Germinal center (tissue), 1 donor: Measurements from ENCODE around the gene PRKCB.
A peak's percentile ranks its signal among the peaks of the same experiment; 100 is the strongest.

Source experiments
- DNase-seq: peaks from one replicate; pipeline ENCODE4 v3.0.0; 2012; ENCODE audit warnings: mixed read lengths, low spot score

The PRKCB gene

GRCh38 chr16:23943604-23944003, 107.8 kb downstream of the PRKCB start:
- no peak for DNase-seq

DNA sequence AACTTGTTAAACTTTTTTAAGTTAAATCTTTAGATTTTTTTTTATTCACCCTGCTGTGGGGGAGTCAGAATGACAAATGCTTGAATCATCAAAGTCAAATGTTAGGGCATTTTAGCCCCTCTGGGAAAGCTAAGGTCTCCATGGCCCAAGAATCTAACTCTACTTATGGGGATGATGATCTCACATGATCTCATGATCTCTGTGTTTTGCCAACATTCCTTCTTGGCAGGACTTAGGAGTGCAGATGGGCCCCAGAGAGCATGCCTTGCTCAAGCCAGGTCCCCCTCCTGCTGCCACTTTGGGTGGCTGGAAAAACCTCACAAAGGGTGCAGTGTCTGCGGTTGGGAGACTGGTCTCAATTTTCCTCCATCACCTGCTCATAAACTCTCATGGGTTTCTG, 108.6 kb downstream of the PRKCB start:
- no peak for DNase-seq

GRCh38 chr16:23945243-23945642, 109.5 kb downstream of the PRKCB start:
- no peak for DNase-seq

GRCh38 chr16:23947838-23948237, 112.1 kb downstream of the PRKCB start:
- DNase-seq, result no peak

- no peak for DNase-seq
Measured at GRCh38 chr16:23948949-23949411, 113.2 kb downstream of the PRKCB start.

DNA sequence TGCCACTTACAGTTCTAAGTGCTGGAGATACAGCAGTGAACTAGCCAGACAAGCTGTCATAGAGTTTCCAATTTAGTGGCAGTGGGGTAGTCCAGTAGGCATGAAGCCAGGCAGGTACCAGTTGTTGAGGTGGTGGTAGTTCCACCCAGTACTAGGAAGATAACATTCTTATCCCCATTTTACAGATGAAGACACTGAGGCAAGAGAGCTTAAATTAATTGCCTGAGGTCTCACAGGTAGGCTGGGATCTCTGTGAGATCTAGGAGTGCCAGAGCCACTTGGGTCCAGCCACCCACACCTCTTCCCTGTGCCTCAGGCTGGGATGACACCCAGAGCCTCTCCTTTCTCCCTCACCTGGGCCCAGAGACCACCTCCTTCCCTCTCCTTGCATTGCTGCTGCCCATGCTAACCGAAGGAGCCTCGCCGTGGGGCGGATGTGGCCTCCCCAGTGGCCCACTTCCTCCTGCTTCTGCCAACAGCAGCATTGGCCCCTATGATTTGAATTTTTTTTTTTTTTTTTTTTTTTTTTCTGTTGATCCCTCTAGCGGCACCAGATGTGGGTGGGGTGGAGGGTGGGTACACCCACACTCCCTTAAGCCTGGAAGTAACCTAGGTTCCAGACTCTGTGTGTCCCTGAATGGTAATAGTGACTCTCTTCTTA, 114.0 kb downstream of the PRKCB start:
- peak; percentile 58 for DNase-seq

GRCh38 chr16:23950291-23950894, 114.6 kb downstream of the PRKCB start:
- no peak for DNase-seq

DNA sequence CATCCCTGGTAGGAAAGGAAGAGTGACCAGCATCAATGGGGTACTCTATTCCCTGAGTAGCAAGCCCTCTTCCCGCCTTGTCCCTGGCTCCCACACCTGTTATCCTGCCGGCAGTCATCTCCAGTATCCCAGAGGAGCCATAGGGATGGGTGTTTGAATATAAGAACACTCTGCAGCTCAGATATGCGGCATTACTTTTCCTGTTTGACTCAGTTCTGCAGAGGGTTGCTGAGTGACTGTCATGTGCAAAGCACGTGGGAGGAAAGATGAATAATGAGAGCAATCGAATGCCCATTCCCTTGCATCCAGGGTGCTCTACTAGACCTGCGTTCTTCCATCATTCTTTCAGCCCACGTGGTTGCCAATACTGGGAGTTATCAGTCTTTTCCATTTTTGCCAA, 115.1 kb downstream of the PRKCB start:
- DNase-seq, result no peak

- DNase-seq, result no peak
Measured at GRCh38 chr16:23952128-23952970, 116.6 kb downstream of the PRKCB start.

- DNase-seq, result no peak
Measured at GRCh38 chr16:23952971-23953300, 117.2 kb downstream of the PRKCB start.

- DNase-seq, result no peak
Measured at GRCh38 chr16:23953476-23953875, 117.7 kb downstream of the PRKCB start.

- no peak for DNase-seq
Measured at GRCh38 chr16:23955088-23955487, 119.3 kb downstream of the PRKCB start.

DNA sequence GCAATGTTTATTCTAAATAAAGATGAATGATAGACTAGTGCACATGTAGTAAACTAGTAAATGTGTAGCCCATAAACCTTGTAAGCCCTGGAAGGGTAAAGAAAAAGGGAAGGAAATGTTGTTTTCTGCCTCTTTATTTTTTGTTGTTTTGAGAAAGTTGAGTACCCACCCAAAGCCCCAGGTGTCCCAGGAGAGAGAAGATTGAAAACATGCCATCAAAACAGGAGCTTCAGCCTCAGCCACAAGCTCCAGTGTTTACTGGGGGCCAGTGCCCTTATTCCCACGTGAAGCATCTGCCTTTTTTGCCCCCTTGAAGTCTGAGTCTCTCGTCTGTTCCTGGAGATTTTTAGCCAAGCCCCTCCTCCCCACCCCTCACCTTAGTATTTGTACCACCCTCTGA, 121.5 kb downstream of the PRKCB start:
- DNase-seq, result no peak

DNA sequence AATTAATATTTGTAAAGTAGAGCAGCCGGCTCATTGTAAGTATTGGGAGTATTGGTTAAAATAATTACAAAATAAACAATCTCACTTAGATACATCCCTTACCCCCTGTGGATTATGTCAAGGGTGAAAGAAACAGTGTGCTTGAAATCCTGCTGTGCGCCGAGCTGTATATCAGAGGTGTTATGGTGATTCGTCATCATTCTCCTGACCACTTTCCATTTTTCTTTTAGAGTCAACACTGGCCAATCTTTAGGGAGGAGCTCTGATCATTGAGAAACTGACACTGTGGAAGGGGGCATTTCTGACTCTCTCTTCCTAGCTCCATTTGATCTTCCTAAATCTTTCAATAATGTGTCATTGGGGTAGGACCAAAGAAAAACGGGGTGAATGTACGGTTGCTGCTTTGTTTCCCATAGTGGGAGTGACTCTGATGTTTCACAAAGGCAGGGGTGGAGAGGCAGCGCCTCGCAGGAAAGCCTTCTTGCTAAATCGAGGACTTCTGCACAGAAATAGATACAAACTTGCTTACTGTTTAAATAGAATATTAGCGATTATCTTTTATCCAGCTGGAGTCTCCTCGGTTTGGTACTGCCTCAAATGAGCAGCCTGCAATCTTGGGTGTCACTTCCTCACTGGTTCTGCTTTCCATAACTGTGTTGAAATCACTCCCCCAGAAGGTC, 123.4 kb downstream of the PRKCB start:
- peak; percentile 31 for DNase-seq

GRCh38 chr16:23959752-23960072, 123.9 kb downstream of the PRKCB start:
- DNase-seq, result no peak

DNA sequence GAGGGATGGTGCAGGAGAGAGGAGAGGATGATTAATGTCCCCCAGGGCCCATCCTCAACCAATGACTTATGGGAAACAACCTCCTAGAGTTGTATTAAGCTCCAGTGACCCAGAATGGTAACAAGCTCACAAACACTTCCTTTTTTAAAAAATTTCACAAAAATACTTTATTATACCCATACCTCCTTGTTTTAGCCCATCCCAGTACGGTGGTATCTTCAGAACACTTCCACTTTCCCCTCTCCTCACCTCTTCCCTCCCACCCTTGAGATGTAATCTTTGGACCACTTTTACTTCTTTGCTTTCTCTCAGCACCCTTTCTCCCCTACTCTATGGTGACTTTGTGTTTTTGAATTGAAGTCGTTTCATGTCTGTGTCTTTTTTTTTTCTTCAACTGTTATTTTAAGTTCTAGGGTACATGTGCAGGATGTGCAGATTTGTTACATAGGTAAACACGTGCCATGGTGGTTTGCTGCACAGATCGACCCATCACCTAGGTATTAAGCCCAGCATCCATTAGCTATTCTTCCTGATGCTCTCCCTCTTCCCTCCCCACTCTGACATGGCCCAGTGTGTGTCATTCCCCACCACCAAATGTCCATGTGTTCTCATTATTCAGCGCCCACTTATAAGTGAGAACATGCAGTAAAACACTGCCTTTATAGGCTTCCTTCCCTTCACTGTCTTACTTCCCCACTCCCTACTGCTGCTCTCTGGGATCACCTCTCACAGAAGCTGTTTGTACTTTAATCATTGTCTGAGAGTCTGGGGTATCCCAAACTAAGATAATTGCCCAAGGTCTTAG, 124.5 kb downstream of the PRKCB start:
- DNase-seq, result peak; percentile 12

DNA sequence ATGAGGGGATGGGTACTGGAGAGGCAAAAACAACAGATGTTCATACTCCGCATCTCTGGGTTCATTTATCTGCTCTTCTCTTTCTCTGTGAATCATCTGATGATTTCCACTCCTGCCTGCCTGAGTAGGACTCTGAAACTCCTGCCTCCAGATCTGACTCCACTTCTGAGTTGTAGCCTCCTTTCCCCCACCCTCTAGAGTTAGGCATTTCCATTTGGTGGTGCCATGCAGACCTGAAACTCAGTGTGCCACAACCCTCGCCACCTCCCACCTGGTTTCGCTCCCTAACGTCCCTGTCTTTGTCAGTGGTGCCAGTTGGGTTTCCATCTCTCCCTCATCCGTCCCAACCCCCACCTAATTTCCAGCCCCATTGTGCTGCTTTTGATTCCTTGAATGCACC, 126.2 kb downstream of the PRKCB start:
- no peak for DNase-seq

DNA sequence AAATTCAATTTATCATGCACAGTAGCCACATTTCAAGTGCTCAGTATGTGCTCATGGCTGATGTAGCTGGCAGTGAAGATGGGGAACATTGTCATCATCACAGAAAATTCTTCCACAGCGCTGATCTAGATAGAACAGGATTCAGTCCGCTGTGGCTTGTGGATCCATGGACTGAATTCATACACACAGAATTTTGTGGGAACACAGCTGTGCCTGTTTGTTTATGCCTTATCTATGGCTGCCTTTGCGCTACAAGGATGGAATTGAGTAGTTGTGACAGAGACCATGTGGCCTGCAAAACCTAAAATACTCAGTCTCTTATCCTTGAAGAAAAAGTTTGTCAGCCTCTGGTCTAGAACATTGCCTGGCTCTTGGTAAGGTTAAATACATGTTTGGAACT, 128.4 kb downstream of the PRKCB start:
- no peak for DNase-seq

DNA sequence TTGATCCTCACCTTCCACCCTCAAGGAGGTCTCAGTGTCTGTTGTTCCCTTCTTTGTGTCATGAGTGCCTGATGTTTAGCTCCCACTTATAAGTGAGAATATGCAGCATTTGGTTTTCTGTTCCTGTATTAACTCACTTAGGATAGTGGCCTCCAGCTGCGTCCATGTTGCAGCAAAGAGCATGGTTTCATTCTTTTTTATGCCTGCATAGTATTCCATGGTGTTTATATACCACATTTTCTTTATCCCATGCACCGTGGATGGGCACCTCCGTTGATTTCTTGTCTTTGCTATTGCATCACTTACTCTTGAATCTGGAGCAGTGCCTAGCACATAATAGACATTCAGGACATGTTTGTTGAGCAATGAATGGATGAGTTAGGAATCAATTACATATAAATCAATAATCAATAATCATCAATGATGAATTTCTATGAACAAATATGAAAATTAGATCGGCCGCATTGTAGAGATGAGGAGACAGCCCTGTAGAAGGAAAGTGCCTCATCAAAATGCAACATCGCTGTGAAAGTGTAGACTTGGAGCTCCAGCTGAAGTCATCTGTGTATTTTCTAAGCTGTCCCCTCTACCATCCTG, 129.5 kb downstream of the PRKCB start:
- DNase-seq, result no peak

GRCh38 chr16:23966597-23967394, 131.0 kb downstream of the PRKCB start:
- DNase-seq, result no peak

GRCh38 chr16:23967775-23968174, 132.0 kb downstream of the PRKCB start:
- DNase-seq, result no peak
